ENCODE measurements around the gene AUTS2.

DNA sequence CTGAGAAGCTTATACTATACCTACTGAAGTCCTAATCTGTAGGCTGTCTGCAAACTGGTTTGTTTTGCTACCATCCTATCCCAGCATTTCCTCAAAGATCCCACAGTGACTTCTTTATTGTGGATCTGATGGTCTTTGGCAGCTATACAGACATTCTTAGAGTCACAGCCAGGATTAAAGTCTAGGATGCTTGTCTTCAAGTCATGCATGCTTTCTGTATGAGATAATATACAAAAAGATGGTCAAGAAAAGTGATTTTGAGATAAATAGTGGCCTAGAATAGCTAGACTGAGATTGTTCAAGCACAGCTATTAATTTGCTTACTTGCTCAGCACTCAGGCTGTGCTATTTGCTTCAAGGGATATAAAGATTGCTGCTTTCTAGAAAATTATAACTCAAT, 454.4 kb downstream of the AUTS2 start:
- TF ChIP-seq EZH2phosphoT487 (IDR thresholded peaks at IDR 0.05; ENCODE audit: insufficient read depth, low read depth) (no peak), EZH2 (IDR thresholded peaks at IDR 0.05; ENCODE audit: insufficient read depth, poor library complexity, severe bottlenecking) (no peak)

Measured in GM23248 (cell line).